Lower lobe of right lung (tissue), 2 donors: ENCODE results near the gene ANGPTL2. TPM values are rescaled to one million over a fixed set of nuclear protein-coding genes. Genes with fewer than 3 reads are reported as not detected.

Experiments
- ATAC-seq, 2 donors: fragments of 200-7000 bp; cut with Tn5 transposase; one replicate each; pipeline ENCODE4 v1.9.1; 2020 to 2022; ENCODE audit warnings: mild to moderate bottlenecking in 2 of 2, moderate library complexity in 2 of 2
- DNase-seq: peaks from one replicate; pipeline ENCODE4 v3.0.0-alpha.2; 2020
- H3K27ac ChIP-seq: fragments of 200-600 bp; one replicate; pipeline ENCODE4 v1.8.0; 2022
- H3K27me3 ChIP-seq: fragments of 200-600 bp; one replicate; pipeline ENCODE4 v1.8.0; 2022; ENCODE audit warnings: low read depth
- H3K36me3 ChIP-seq: fragments of 200-600 bp; one replicate; pipeline ENCODE4 v1.8.0; 2022; ENCODE audit warnings: mild to moderate bottlenecking
- H3K4me1 ChIP-seq: fragments of 200-600 bp; one replicate; pipeline ENCODE4 v1.8.0; 2022
- H3K4me3 ChIP-seq: fragments of 200-600 bp; one replicate; pipeline ENCODE4 v1.8.0; 2022; ENCODE audit warnings: mild to moderate bottlenecking
- H3K9me3 ChIP-seq: fragments of 200-600 bp; one replicate; pipeline ENCODE4 v1.8.0; 2022
- CTCF ChIP-seq: fragments of 200-600 bp; IDR thresholded peaks from one replicate; pipeline ENCODE4 v1.8.0; 2022; ENCODE audit warnings: antibody characterized with exemption, mild to moderate bottlenecking
- intact Hi-C: fragments of 100-400 bp; cut with DNase I; formaldehyde crosslinking; loops from one replicate; pipeline ENCODE4 v1.11.0; 2022
- total RNA-seq: library from RNA; stranded (reverse); fragmentation: NEBNext Ultra II Directional; extraction: Animal tissue kit (Norgen Biotek cat#: 25700); gene quantifications from one replicate; pipeline ENCODE4 v1.2.1, GENCODE V29; 2021
- donor health status: DM: no; HTN: yes; CAD: no; lungs with severe emphysema.

Gene ANGPTL2
- total RNA-seq, 1 donor from 2014 or later = 11.4 TPM

GRCh38 chr9:127059765-127060361, 62.6 kb downstream of the ANGPTL2 start:
- no peak for TF ChIP-seq CTCF
- no peak overlapping the region for H3K27ac ChIP-seq
- H3K9me3 ChIP-seq = no peaks in the 10 kb centered on the region
- no peaks in the 10 kb centered on the region for H3K36me3 ChIP-seq
- no peak for DNase-seq
- intact Hi-C loops = no loop called here
- H3K4me3 ChIP-seq = no peak overlapping the region
- peak; percentile 17 to 29 for ATAC-seq
- H3K27me3 ChIP-seq = no peaks in the 10 kb centered on the region
- peaks cover 24% of the 10 kb centered on the region for H3K4me1 ChIP-seq

DNA sequence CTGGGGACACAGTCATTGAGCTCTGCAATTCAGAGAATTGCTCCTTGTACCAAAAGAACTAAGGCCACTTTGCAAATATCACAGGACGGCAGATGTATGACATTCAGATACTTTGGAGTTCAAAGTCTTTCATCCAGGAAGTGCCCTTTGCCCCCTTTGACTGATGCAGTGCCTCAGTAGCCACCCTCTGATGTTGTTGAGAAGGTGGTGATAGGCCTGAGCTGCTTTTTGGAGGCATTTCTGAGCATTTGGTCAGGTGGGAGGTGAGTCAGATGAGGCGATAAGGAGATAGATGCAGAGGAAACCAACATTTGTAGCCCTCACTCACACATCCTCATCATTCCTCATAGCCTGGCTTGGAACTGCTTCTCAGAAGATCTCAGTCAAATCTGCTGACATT, 63.4 kb downstream of the ANGPTL2 start:
- no peak overlapping the region for H3K27ac ChIP-seq
- H3K4me3 ChIP-seq = no peak overlapping the region
- no peaks in the 10 kb centered on the region for H3K9me3 ChIP-seq
- intact Hi-C loops = no loop called here
- TF ChIP-seq CTCF = no peak
- ATAC-seq = no peak
- peaks cover 29% of the 10 kb centered on the region for H3K4me1 ChIP-seq
- no peaks in the 10 kb centered on the region for H3K27me3 ChIP-seq
- no peak for DNase-seq
- H3K36me3 ChIP-seq = no peaks in the 10 kb centered on the region

GRCh38 chr9:127058645-127059021, 63.8 kb downstream of the ANGPTL2 start:
- no peak for ATAC-seq
- DNase-seq = no peak
- peaks cover 33% of the 10 kb centered on the region for H3K4me1 ChIP-seq
- no peaks in the 10 kb centered on the region for H3K36me3 ChIP-seq
- intact Hi-C loops = no loop called here
- TF ChIP-seq CTCF = no peak
- H3K4me3 ChIP-seq = no peak overlapping the region
- no peaks in the 10 kb centered on the region for H3K27me3 ChIP-seq
- H3K27ac ChIP-seq = no peak overlapping the region
- H3K9me3 ChIP-seq = no peaks in the 10 kb centered on the region

DNA sequence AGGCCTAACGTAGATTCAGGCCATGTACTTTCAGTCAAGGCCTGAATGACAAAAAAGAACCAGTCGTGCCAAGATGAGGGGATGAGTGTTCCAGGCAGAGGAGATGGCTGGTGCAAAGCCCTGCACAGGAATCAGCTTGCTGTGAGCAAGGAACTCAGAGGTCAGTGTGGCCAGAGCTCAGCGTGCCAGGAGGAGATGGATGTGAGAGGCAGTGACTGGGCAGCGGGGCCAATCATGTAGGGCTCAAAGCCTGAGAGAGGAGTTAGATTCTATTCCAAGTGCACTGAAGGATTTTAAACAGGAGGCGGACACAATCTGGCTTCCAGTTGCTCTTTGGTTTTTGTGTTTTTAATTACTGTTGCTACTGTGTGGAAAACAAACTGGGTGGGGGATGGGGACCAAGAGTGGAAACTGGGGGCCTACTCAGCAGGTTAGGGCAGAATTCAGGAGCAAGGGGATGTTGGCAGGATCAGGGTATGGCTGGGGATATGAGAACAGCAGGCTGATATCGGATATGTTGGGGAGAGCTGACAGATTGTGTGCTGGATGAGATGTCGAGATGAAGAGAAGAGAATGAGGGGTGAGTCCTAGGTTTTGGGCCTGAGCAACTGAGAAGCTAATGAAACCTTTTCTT, 64.3 kb downstream of the ANGPTL2 start:
- H3K4me1 ChIP-seq = peaks cover 37% of the 10 kb centered on the region
- no peak overlapping the region for H3K4me3 ChIP-seq
- DNase-seq (no peak), ATAC-seq (no peak)
- H3K27ac ChIP-seq = peak overlapping the region; percentile 37
- no peaks in the 10 kb centered on the region for H3K36me3 ChIP-seq
- H3K9me3 ChIP-seq = no peaks in the 10 kb centered on the region
- no peaks in the 10 kb centered on the region for H3K27me3 ChIP-seq
- no peak for TF ChIP-seq CTCF
- intact Hi-C loops = no loop called here

DNA sequence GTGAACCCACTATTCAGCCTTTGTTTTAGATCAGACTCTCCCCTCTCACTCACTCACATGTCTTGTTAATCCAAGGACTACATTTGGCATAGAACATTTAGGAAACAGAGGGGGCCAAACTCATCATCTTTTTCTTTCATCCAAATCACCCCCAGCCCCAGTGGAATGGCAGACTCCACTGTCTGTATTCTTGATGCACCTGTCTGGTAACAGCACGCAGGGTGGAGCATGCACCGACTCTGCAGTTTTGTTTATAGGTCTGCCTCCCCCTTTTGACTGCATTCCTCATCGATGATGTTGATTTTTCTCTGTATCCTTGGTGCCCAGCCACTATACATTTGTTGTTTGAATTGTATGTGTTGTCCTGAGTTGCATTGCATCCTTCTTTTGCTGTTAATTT, 66.0 kb downstream of the ANGPTL2 start:
- Histone ChIP-seq H3K27me3 (no peaks in the 10 kb centered on the region), H3K27ac (no peak overlapping the region), H3K4me1 (peaks cover 37% of the 10 kb centered on the region), H3K9me3 (no peaks in the 10 kb centered on the region), H3K36me3 (no peaks in the 10 kb centered on the region), H3K4me3 (no peak overlapping the region)
- no peak for DNase-seq
- intact Hi-C loops = no loop called here
- no peak for ATAC-seq
- no peak for TF ChIP-seq CTCF
